HG03442 (cell line): ENCODE measurements around the gene TMPRSS9.

ENCODE experiments used
- ATAC-seq: cut with Tn5 transposase; IDR thresholded peaks from one replicate; pipeline ENCODE4 v1.9.1; 2021; ENCODE audit warnings: mild to moderate bottlenecking, moderate library complexity; ENCODE audit not compliant: unreplicated experiment

TMPRSS9 gene

DNA sequence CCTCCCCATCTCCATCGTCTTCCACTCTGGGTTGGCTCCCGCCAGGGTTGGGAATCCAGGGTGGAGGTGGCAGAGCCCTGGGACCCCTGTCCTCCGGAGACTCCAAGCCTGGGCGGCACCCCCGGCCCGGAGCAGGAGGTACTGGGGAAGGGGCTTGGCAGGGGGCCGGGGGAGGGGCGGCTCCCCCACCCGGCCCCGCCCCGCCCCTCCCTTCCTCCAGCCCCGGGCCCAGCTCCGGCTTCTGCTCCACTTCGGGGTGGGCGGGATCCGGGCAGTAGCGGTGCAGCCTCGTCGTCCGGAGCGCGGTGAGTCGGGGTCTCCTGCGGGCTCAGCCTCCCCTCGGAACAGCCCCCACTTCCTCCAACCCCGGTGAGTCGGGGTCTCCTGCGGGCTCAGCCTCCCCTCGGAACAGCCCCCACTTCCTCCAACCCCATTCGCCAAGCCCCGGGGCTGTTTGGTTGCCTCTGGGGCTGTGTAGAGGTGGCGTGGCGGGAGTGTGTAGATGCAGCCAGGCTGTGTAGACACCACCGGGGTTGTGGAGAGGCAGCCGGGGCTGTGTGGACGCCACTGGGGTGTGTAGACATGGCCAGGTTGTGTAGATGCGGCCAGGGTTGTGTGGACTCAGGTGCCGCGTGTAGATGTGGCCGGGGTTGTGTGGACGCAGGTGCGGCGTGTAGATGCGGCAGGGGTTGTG lies at the start of gene TMPRSS9:
TSS of gene TMPRSS9 (plus strand) at position 274 of the 694 bp plus-strand sequence. CDS start 29,521 bp downstream, outside the sequence.
- no peak for ATAC-seq

DNA sequence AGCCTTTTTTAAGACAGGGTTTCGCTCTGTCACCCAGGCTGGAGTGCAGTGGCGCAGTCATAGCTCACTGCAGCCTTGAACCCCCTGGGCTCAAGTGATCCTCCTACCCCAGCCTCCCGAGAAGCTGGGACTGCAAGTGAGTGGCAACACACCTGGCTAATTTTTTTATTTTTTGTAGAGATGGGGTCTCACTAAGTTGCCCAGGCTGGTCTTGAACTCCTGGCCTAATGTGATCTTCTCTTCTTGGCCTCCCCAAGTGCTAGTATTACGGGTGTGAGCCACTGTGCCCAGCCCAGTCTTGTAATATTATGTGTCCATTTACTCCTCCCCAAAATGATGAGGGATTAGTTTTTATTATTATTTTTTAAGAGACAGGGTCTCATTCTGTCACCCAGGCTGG lies 49.0 kb upstream of the TMPRSS9 start:
- no peak for ATAC-seq

DNA sequence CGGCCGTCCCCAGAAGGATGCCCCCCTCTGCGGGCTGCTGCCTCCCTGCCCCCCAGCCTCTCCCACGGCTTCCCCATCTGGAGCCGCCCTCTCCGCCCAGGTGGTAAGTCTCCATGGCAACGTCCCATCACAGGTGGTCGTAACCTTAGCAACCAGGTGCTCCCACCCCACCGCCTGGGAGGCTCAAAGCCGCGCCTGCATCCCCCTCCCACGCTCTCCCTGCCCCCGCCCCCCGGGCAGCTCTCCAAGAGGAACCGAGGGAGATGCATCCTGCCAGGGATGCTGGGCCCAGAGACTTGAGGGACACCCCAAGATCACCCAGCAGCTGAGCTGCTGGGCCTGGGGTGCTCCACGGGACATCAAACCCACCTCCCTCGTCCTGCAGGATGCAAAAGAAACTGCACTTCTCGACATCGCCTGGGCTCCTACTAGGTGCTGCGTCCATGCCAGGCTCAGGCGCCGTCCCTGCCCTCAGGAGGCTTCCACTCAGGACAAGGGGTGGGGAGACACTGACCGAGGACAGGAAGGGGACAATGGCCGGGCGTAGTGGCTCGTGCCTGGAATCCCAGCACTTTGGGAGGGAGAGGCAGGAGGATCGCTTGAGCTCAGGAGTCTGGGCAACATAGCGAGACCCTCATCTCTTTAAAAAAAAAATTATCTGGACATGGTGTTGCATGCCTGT lies 47.1 kb upstream of the TMPRSS9 start:
- no peak for ATAC-seq

DNA sequence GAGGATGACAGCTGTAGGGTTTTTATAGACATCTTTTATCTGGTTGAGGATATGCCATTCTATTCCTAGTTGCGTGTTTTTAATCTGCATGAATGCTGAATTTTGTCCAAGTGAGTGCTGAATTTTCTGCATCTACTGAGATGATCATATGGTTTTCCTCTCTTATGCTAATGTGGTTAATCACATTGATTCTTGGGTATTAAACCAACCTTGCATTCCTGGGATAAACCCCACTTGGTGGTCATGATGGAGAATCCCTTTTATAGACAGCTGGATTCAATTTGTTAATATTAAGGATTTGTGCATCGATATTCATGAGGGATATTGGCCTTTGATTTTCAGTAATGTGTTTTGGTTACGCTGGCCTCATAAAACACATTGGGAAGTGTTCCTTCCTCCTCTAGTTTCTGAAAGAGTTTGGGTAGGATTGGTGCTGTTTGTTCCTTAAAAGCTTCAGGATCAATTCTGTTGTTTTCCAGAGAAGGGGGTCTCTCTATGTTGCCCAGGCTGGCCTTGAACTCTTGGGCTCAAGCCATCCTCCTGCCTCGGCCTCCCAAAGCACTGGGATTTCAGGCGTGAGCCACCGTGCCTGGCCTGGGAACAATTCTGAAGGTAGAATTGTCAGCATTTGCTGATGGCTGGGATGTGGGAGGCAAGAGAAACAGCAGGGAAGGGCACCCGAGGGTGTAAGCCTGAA lies 44.8 kb upstream of the TMPRSS9 start:
- ATAC-seq: no peak

DNA sequence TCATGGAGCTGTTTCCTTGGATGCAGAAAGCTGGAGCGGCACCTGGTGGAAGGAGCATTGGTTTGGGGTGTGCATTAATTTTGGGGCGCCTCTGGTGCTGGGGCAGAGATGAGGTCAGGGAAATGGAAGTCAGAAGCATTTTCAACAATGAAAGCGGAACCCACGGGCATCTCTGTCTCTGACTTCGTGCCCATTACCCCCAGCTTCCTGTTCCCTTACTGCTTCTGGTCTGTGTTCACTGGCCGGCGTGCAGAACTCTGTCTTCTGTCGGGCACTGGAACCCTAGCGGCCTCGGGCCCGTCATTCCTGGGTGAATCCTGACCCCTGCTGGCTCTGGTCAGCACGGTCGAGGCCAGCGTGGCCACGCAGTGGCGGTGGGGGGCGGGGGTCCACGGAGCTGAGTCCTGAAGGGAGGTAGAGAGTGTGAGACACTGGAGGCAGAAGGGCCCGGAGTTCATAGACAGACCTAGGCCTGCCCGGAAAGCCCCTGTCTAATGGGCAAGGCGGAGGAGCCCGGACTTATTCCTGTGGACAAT lies 44.2 kb upstream of the TMPRSS9 start:
- no peak for ATAC-seq

DNA sequence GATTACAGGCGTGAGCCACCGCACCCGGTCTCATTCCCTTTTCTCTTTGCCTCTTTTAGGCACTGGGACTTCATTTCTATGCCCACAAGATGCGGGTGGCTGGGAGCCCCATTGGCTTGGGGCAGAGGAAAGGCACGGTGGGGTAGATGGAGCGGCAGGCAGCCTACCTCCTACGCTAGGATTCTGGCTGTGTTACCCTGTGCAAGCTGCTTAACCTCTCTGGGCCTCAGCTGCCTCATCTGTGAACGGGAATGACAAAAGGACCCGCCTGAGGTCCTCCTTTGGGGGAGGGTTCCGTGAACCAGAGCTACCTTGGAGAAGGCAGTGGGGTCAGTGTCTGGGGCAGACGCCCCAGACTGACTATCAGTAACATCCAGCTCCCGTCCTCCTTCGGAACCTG lies 42.8 kb upstream of the TMPRSS9 start:
- ATAC-seq: no peak

DNA sequence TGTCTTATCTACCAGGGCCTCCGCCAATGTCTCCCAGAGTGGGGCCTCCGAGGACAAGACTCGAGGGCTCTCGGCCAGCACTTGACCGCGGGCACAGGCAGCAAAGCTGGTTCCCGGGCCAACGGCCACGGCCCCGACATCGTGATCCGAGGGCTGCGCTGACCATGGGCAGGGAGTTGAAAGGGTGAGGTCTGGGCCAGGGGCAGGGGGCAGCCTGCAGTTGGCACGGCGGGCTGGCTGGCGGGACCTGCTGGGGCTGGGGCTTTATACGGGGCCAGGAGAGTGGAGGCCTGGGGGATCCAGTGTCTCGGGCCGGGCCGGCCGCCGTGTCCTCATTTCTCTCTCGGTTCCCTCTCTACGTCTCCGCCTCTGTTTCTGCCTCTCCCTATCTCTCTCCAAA lies 42.3 kb upstream of the TMPRSS9 start:
- ATAC-seq: no peak

DNA sequence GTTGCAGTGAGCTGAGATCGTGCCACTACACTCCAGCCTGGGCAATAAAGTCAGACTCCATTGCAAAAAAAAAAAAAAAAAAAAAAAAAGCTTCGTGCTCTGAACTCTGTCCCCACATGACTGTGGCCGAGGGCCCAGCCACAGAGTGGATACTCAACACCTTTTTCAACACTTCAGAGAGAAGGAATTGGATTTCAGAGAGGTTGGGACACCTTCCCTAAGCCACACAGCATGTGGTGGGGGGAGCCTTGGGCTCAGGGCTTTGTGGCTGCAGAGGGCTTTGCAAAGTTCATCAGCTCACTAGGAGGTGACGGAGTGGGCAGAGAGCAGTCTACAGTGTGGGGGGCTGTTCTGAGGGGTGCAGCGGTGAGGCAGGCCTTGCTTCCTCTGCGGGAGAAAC lies 41.1 kb upstream of the TMPRSS9 start:
- no peak for ATAC-seq

DNA sequence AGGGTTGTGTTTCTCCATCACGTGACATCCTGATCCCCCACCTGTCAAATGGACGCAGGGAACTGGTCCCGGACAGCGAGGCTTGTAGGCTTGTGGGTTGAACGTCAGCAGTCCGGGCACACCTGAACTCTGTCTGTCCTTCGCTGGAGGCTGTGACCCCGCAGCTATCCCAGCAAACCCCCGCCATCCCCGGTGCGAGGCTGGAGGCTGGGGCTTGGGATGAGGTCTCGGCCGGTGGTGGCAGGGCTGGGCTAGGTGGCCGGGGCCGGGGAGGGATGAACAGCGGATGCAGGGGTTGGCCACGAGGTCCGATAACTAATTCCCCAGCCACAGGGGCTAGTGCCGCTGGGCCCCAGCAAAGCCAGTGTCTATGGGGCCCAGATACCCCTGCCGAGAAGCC lies 40.5 kb upstream of the TMPRSS9 start:
- ATAC-seq: no peak

DNA sequence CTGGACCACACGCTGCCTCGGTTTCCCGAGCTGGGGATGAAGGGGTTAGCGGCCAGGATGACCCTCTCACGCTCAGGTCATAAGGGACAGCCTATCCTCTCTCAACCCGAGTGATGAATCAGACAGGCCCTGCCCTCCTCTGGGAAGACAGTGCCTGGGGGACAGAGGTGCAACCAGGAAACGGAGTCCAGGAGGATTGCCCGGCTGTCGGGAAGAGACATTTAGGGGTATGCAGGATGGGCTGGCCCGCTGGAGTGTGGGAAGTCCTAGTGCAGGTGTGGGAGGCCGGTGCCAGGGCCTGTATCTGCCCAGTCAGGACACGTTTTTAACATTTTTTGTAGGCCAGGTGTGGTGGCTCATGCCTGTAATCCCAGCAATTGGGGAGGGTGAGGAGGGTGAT lies 40.0 kb upstream of the TMPRSS9 start:
- ATAC-seq: no peak

DNA sequence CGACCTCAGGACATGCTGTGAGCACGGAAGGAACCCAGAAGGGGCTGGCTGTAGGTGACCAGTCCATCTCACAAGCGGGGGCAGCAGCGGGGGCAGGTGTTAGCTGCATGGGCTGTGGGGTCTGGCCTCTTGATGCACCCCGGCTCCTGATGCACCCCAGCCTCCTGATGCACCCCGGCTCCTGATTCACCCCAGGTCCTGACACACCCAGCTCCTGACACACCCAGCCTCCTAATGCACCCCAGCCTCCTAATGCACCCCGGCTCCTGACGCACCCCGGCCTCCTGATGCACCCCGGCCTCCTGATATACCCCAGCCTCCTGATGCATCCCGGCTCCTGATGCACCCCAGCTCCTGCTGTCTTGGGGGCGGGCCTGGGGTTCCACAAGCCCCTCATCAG lies 39.1 kb upstream of the TMPRSS9 start:
- ATAC-seq: no peak

DNA sequence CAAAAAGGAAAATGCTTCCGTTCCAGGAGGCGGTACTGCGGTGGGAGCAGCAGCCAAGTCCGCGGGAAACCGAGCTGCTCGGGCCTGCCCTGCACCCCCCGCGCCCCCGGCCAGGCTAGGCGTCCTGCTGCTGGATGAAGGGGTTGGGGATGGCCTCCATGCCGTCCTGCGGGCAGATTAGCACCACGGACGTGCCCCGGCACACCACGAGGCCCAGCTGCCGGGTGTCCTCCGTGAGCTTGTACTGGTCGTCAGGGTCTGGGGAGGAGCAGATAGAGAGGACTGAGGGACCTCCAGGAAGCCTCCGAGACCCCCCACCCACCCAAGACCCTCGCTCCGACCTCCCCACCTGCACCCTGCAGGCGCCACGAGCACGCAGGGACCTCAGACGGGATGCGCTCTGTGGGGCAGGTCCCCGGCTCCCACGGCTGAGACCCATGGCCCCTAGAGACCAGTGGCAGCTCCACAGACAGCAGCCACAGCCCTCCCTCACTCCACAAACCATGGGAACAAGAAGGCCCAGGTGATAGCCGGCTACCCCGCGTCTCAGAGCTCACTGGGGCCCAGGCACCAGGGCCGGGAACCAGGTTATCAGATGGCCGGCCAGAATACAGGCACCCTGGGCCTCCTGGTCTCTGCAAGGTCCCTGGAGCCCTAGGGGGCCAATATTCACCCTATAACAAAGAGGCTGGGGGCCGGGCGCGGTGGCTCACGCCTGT lies 38.3 kb upstream of the TMPRSS9 start:
- no peak for ATAC-seq

DNA sequence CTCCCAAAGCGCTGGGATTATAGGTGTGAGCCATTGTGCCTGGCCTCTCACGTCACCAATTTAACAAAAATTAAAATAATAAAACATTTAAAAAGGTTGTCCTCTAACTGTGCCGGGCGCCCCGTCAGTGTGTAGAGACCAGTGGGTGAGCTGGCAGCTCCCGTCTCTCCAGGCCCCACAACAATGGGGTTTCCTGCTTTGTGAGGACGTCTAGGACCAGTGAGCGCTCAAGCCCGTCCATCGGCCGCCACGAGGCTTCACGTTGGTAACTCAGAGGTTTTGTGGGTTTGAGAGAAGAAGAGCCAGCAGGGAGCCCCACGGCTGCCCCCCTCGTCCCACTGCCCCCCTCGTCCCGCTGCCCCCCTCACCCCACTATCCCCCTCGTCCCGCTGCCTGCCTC lies 36.4 kb upstream of the TMPRSS9 start:
- ATAC-seq: no peak

DNA sequence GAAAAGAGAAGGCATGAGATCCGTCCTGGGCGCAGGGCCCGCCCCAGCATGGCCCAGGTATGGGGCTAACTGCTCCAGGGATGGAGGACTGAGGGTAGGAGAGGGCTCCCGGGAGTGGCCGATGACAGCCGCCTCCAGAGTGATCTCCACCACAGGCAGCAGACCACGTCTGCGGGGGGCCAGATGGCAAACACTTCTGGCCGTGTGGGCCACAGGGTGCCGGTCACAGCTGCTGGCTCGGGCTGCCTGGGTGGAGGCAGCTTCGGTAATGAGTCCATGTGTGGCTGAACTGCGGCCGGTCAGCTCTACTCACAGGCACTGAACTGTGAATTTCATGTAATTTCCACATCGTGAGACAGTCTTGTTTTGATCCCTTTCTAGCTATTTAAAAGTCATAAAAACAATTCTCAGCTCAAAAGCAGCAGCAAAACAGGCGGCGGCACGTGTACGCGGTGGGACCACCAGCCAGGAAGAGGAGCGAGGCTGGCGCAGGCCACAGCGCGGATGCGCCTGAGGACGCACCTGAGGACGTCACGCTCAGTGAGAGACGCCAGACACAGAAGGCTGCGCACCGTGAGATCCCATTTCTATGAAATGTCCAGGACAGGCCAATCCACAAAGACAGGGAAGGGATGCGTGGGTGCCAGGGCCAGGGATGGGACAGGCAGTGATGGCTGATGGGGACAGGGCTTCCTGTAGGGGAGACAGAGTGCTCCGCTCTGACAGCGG lies 35.7 kb upstream of the TMPRSS9 start:
- no peak for ATAC-seq

DNA sequence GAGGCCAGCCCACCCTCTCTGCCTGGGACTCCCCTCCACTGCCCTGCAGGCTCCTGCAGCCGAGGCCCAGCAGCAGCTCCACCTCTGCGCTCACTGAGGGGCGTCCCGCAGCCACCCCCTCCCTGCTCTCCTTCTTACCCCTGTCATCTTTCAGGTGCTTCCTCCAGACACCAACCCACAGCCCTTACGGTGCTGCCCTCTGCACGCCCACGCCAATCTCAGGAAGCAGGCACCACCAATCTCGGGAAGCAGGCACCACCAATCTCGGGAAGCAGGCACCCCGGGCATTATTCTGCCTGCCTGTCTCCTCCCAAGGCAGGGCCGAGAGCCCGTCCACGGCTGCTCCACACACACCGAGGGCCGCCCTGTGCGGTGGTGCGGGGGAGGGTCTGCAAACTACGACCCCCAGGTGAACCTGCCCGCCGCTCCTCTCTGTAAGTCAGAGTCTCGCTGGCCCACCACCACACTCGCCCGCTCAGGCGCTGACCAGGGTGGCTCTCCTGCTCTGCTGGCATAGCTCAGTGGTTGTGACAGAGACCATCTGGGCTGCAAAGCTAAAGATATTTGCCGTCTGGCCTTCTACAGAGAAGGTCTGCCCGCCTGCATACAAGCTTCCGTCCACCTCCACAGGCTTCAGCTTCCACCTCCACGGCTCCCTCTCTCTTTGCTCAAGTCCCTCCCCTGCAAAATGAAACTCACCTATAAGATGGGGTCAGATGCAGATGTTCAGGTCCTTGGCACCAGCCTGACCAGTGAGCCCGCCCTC lies 34.6 kb upstream of the TMPRSS9 start:
- ATAC-seq: no peak

DNA sequence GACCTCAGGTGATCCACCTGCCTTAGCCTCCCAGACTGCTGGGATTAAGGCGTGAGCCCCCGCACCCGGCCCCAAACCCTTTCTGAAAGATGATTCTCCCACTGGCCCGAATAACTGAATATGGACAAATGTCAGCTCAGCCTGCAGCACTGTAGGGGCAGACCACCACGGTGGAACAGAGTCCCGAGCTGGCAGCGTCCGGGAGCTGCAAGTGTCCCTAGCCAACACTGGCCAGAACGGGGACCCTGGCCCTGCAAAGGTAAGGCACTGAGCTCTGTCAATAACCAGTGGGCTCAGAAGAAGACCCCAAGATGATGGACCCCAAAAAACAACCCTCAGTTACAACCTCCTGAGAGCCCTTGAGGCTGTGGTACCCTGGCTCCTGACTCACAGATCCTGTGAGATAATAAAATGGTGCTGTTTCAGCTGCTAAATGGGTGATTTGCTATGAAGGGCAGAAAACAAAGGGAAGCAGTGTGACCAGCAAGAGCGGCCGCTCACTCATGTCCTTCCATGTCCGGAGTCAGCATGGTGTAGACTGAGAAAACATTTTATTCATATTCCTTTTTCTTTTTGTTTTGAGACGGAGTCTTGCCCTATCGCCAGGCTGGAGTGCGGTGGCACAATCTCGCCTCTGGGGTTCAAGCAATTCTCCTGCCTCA lies 33.2 kb upstream of the TMPRSS9 start:
- no peak for ATAC-seq

DNA sequence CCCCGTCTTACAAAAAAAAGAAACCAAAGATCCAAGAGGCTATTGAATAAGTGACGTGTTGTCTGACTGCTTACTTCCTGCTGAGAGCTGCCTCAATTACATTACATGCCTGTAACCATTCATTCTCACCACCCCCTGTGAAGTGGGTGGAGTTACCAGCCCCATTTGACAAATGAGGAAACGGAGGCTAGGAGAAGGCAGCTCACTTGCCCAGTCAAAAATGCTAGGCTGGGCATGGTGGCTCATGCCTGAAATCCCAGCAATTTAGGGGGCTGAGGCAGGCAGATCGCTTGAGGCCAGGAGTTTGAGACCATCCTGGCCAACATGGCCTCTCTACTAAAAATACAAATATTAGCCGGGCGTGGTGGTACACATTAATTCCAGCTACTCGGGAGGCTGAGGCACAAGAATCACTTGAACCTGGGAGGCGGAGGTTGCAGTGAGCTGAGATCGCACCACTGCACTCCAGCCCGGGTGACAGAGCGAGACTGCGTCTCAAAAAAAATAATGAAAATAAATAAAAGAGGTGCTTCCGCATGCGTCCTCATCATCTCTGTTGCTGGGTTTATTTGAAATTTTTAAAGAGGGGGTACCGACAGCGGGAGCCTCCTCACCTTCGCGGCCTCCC lies 32.2 kb upstream of the TMPRSS9 start:
- ATAC-seq: no peak

DNA sequence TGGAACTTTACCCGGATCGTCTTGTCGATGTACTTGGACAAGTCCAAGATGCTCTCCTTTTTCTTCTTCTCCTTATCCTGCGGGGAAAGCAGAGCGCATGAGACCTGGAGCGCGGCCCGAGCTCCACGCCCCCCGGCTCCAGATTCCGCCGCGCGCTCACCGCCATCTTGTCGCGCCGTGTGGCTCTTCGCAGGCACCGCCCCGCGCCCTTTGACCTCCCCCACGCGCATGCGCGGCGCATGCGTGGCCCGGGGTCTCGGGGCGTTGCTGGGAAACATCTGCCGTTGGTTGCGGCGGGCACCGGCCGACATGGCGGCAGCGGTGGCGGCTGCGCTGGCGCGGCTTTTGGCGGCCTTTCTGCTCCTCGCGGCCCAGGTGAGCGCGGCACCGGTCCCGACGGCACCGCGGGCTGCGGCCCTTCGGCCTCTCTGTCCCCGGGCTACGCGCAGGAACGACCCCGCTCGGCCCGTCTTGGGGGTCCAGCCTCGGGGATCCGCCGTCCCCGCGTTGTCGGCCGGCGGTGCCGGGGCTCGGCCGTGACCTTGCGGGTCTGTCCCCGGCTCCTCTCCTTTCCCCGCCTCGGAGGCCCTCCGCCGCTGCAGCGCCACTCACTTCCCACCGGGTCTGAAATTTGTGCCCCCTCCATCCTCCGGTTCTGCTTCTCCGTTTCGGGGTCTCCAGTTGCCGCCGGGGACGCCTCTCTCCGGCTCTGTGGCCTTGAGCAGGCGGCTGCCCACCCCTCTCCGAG lies 31.5 kb upstream of the TMPRSS9 start, which contains the start of the genes LSM7 and SPPL2B:
TSS of gene LSM7 (minus strand) at position 186 of the 748 bp plus-strand sequence. CDS start at position 166, 20 bp downstream.
TSS of gene SPPL2B (plus strand) at position 284 of the 748 bp plus-strand sequence. CDS start at position 310, 26 bp downstream.
- peak; percentile 69 for ATAC-seq
